Endothelial cell of umbilical vein (primary cell): ENCODE data around the gene COL17A1. TPM values are rescaled to one million over a fixed set of nuclear protein-coding genes. Genes with fewer than 3 reads are reported as not detected.

Experiments used
- BruUV-seq: library from RNA; stranded (reverse); fragments of 400-500 nt; replicated peaks from 2 replicates; lab custom pipeline; 2021; lab: Mats Ljungman, UMichigan
- CTCF ChIA-PET: fragments of 300-600, 350-600 bp; sonication (Branson Sonifier 250); formaldehyde crosslinking; loops from one replicate; lab custom pipeline; 2021; ENCODE audit warnings: antibody characterized with exemption, inconsistent platforms; lab: Charles Lee
- POLR2A ChIA-PET: fragments of 300-600, 350-600 bp; sonication (Branson Sonifier 250); formaldehyde crosslinking; loops from one replicate; lab custom pipeline; 2021; ENCODE audit warnings: antibody characterized with exemption, inconsistent platforms; lab: Charles Lee
- DNase-seq: peaks from one replicate; pipeline ENCODE4 v3.0.0-alpha.2; 2011; ENCODE audit warnings: low read depth, low spot score
- FAIRE-seq: peaks from 2 replicates; lab custom pipeline; 2011; peaks lifted over from hg19 to GRCh38; lab: Jason Lieb, UNC
- H2AFZ ChIP-seq: 2 replicates; pipeline ENCODE4 v1.6.0; 2012; ENCODE audit warnings: low read depth, low read length, control low read depth, inconsistent platforms
- H3K27ac ChIP-seq: 2 replicates; pipeline ENCODE4 v1.5.1; 2011; ENCODE audit warnings: low read depth, mild to moderate bottlenecking, control low read depth, low read length, moderate library complexity; ENCODE audit not compliant: insufficient read depth
- H3K27me3 ChIP-seq, 2 experiments: 2 replicates each; pipeline versions ENCODE4 v1.6.0 to v1.6.1; 2011; ENCODE audit warnings: low read length in 2 of 2, mixed read lengths in 1 of 2; ENCODE audit not compliant: control insufficient read depth in 2 of 2, insufficient read depth in 2 of 2
- H3K36me3 ChIP-seq, 2 experiments: 2 replicates in 1 of 2; 3 replicates in 1 of 2; pipeline ENCODE4 v1.5.1; 2011; ENCODE audit warnings: low read length in 2 of 2, mild to moderate bottlenecking in 1 of 2, moderate library complexity in 1 of 2; ENCODE audit not compliant: control insufficient read depth in 2 of 2, insufficient read depth in 2 of 2; ENCODE audit errors: extremely low read depth in 1 of 2
- H3K4me1 ChIP-seq: 3 replicates; pipeline ENCODE4 v1.5.1; 2011; ENCODE audit warnings: mild to moderate bottlenecking, low read length; ENCODE audit not compliant: control insufficient read depth, insufficient read depth; ENCODE audit errors: extremely low read depth
- H3K4me2 ChIP-seq: 2 replicates; pipeline ENCODE4 v1.6.1; 2011; ENCODE audit warnings: low read length, control low read depth, mixed read lengths; ENCODE audit not compliant: insufficient read depth
- H3K4me3 ChIP-seq, 3 experiments: fragments of 200-600 bp in 1 of 3; sonication (generic), shearing (Covaris generic) in 1 of 3; replicated peaks in 1 of 3; 2 replicates each; pipeline ENCODE4 v1.5.1; 2011 to 2016; ENCODE audit warnings: control low read depth in 3 of 3, low read length in 3 of 3, mild to moderate bottlenecking in 2 of 3, inconsistent platforms in 1 of 3, low read depth in 1 of 3, moderate library complexity in 1 of 3; ENCODE audit not compliant: insufficient read depth in 1 of 3
- H3K79me2 ChIP-seq: 2 replicates; pipeline ENCODE4 v1.6.0; 2012; ENCODE audit warnings: low read length, inconsistent platforms; ENCODE audit not compliant: control insufficient read depth, insufficient read depth
- H3K9ac ChIP-seq: replicated peaks from 2 replicates; pipeline ENCODE3; 2011; ENCODE audit warnings: low read length, control low read depth; ENCODE audit not compliant: insufficient read depth; ENCODE audit errors: extremely low read depth
- H3K9me1 ChIP-seq: replicated peaks from 3 replicates; pipeline ENCODE4 v1.6.0; 2011; ENCODE audit warnings: mild to moderate bottlenecking, low read length; ENCODE audit not compliant: control insufficient read depth, insufficient read depth; ENCODE audit errors: extremely low read depth
- H3K9me3 ChIP-seq: replicated peaks from 2 replicates; pipeline ENCODE4 v1.5.1; 2012; ENCODE audit warnings: low read length, inconsistent platforms; ENCODE audit not compliant: control insufficient read depth, insufficient read depth
- H4K20me1 ChIP-seq: replicated peaks from 2 replicates; pipeline ENCODE3; 2011; ENCODE audit warnings: mild to moderate bottlenecking, low read length; ENCODE audit not compliant: control insufficient read depth, insufficient read depth; ENCODE audit errors: extremely low read depth
- EZH2 ChIP-seq: IDR thresholded peaks from 2 replicates; pipeline ENCODE4 v1.6.1; 2012; ENCODE audit warnings: borderline replicate concordance, low read depth, mild to moderate bottlenecking, moderate library complexity, low read length, inconsistent platforms; ENCODE audit not compliant: severe bottlenecking
- FOS ChIP-seq: IDR thresholded peaks from 2 replicates; pipeline ENCODE4 v1.6.1; 2011; ENCODE audit warnings: mild to moderate bottlenecking, low read length, moderate library complexity, borderline replicate concordance; ENCODE audit not compliant: insufficient read depth
- GATA2 ChIP-seq: IDR thresholded peaks from 2 replicates; pipeline ENCODE4 v1.7.0; 2011; ENCODE audit warnings: low read depth, mild to moderate bottlenecking, moderate library complexity, mixed read lengths, low read length; ENCODE audit not compliant: insufficient read length, insufficient read depth
- JUN ChIP-seq: IDR thresholded peaks from 2 replicates; pipeline ENCODE4 v1.6.1; 2011; ENCODE audit warnings: borderline replicate concordance, low read depth; ENCODE audit not compliant: insufficient read length, insufficient read depth
- MAX ChIP-seq: IDR thresholded peaks from 2 replicates; pipeline ENCODE4 v1.6.1; 2011; ENCODE audit not compliant: insufficient read depth, insufficient read length
- MYC ChIP-seq: IDR thresholded peaks from one replicate; pipeline ENCODE4 v1.6.1; 2011; ENCODE audit warnings: mild to moderate bottlenecking, low read depth, low read length
- POLR2A ChIP-seq: IDR thresholded peaks from 2 replicates; pipeline ENCODE4 v1.6.1; 2012; ENCODE audit warnings: low read depth, mild to moderate bottlenecking, control low read depth, low read length
- POLR2AphosphoS5 ChIP-seq: IDR thresholded peaks from 2 replicates; pipeline ENCODE4 v1.6.1; 2012; ENCODE audit warnings: low read depth, mild to moderate bottlenecking, control low read depth, low read length, moderate library complexity; ENCODE audit not compliant: insufficient read depth
- dilution Hi-C: fragments of 300-500 bp; cut with MboI; formaldehyde crosslinking; loops from one replicate; pipeline ENCODE4 v1.15.0; 2019; ENCODE audit warnings: low sequenced_read_pairs; ENCODE audit not compliant: extremely low pct_ligation_motif_present
- intact Hi-C: fragments of 100-400 bp; cut with micrococcal nuclease; formaldehyde crosslinking; loops from one replicate; pipeline ENCODE4 v1.10.0; 2022
- polyA plus RNA-seq, 4 experiments: library from polyadenylated mRNA; depleted of rRNA in 3 of 4; stranded (reverse) in 3 of 4; unstranded in 1 of 4; fragments of >200 nt; gene quantifications; 2 replicates each; pipeline versions ENCODE4 v1.2.1 to v1.2.3, GENCODE V29; 2011 to 2012; ENCODE audit warnings: missing spikeins in 1 of 4
- total RNA-seq: library from RNA; stranded (reverse); gene quantifications from 2 replicates; pipeline ENCODE4 v1.2.3, GENCODE V29; 2021
- TF ChIP-seq, protein P1 (sequence below), 2 donors: IDR thresholded peaks; 1 replicate in 1 of 2; 2 replicates in 1 of 2; pipeline ENCODE4 v1.5.1; 2011; ENCODE audit warnings: low read length in 2 of 2, mild to moderate bottlenecking in 2 of 2, moderate library complexity in 2 of 2, control low read depth in 1 of 2, inconsistent platforms in 1 of 2, low read depth in 1 of 2; ENCODE audit not compliant: insufficient read depth in 1 of 2; ENCODE audit errors: extremely low read depth in 1 of 2

Gene COL17A1
- total and polyA plus RNA-seq, 2 donors (not counting 3 experiments of a cell fraction or from before 2014, with no cell fraction given): 0.57 to 1.3 TPM

DNA sequence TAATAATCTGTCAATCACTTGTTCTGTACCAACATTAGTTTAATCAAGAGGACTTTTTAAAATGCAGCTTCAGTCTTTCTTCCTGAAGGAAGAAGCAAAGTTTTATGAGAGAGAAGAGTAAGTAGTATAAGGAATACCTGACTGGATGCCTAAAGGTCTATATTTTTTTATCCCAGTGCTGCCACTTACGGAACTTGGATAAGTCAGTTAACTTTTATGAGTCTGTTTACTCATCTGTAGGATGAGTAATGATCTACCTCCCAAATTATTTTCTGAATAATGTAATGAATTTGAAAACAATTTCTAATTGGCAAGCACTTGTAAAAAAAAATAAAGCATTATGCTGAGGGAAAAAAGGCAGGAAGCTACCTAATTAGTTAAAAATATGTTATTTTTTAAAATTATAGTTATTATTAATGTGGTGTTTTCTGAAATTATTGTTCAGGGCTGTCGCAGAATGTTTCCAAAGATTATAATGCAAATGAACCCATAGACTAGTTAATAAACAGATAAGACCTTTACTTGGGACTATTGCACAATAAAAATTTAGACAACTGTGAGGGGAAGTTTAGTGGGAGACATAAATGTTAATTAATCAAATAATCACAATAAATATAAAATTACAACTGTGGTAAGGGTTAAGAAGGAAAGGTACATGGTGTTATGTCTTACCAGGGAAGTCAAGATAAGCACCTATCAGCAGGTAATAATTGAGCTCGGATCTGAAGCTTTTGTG, 94.1 kb downstream of the COL17A1 start:
- no peak overlapping the region for H2AFZ ChIP-seq
- CTCF ChIA-PET: interaction anchor here (0.6 to 1.1 kb wide), 4 partner anchors 7 to 37 kb away, joined by 3 to 5 read pairs (median 4); no protein-coding TSS in a partner anchor
- H3K9me3 ChIP-seq: no peaks in the 10 kb centered on the region
- H3K79me2 ChIP-seq: peaks cover 45% of the 10 kb centered on the region
- no peak overlapping the region for H3K4me3 ChIP-seq
- dilution Hi-C loops: no loop called here
- peaks cover 3% of the 10 kb centered on the region for H4K20me1 ChIP-seq
- FAIRE-seq: no peak
- POLR2A ChIA-PET: interaction anchor here (0.6 kb wide), 1 partner anchor 279 kb away, joined by 3 read pairs; no protein-coding TSS in a partner anchor
- TF ChIP-seq POLR2A (no peak), MYC (no peak), GATA2 (no peak), JUN (no peak), POLR2AphosphoS5 (no peak), EZH2 (no peak), MAX (no peak), FOS (no peak)
- TF ChIP-seq, protein P1, sequence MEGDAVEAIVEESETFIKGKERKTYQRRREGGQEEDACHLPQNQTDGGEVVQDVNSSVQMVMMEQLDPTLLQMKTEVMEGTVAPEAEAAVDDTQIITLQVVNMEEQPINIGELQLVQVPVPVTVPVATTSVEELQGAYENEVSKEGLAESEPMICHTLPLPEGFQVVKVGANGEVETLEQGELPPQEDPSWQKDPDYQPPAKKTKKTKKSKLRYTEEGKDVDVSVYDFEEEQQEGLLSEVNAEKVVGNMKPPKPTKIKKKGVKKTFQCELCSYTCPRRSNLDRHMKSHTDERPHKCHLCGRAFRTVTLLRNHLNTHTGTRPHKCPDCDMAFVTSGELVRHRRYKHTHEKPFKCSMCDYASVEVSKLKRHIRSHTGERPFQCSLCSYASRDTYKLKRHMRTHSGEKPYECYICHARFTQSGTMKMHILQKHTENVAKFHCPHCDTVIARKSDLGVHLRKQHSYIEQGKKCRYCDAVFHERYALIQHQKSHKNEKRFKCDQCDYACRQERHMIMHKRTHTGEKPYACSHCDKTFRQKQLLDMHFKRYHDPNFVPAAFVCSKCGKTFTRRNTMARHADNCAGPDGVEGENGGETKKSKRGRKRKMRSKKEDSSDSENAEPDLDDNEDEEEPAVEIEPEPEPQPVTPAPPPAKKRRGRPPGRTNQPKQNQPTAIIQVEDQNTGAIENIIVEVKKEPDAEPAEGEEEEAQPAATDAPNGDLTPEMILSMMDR (IDR thresholded peaks at IDR 0.05; ENCODE audit: extremely low read depth in 1 of 2, insufficient read depth in 1 of 2, low read depth in 1 of 2, low read length in 2 of 2): no peak
- intact Hi-C loops: no loop called here
- BruUV-seq: no TSS peak
- peaks cover 11% of the 10 kb centered on the region for H3K4me1 ChIP-seq
- H3K36me3 ChIP-seq: peaks cover 0 to 3% of the 10 kb centered on the region in 2 experiments
- DNase-seq: no peak
- no peak overlapping the region for H3K9ac ChIP-seq
- no peaks in the 10 kb centered on the region for H3K9me1 ChIP-seq
- no peak overlapping the region for H3K4me2 ChIP-seq
- no peaks in the 10 kb centered on the region for H3K27me3 ChIP-seq
- no peak overlapping the region for H3K27ac ChIP-seq
